Measurements from ENCODE around the gene RIBC2. TPM values are rescaled to one million over a fixed set of nuclear protein-coding genes. Genes with fewer than 3 reads are reported as not detected.

Gene RIBC2
- total and polyA plus RNA-seq, 2 of the 4 experiments (the other 2 are of a cell fraction): 0.29 to 0.36 TPM

GRCh38 chr22:45450101-45450785 lies 36.8 kb downstream of the RIBC2 start:
- Histone ChIP-seq H2BK5ac (ENCODE audit: low read depth, low read length, poor library complexity, severe bottlenecking) (peak overlapping the region; percentile 82), H2BK15ac (ENCODE audit: low read depth, low read length) (peak overlapping the region; percentile 89; the same call in 2 of the 3 replicates), H2AFZ (replicated peaks; ENCODE audit: low read length, poor library complexity) (peak overlapping the region; percentile 56), H3K23ac (ENCODE audit: low read depth, low read length) (peak overlapping the region; percentile 66; the same call in 1 of the 2 replicates), H2AK9ac (replicated peaks; ENCODE audit: low read depth, low read length, poor library complexity) (peak overlapping the region; percentile 83), H3K36me3 (ENCODE audit: control insufficient read depth, insufficient read depth, low read length) (no peaks in the 10 kb centered on the region), H3K4me2 (ENCODE audit: low read depth, low read length) (no peak overlapping the region), H3K4me1 (ENCODE audit: control insufficient read depth, insufficient read depth, low read length) (peaks cover 34% of the 10 kb centered on the region), H3K9me1 (ENCODE audit: insufficient read depth, low read length) (peaks cover 33% of the 10 kb centered on the region), H3K4ac (ENCODE audit: low read depth, low read length) (peak overlapping the region; percentile 92), H2BK120ac (ENCODE audit: low read depth, low read length) (peak overlapping the region; percentile 93), H3K18ac (ENCODE audit: low read depth, low read length) (peak overlapping the region; percentile 98), H3K79me1 (ENCODE audit: low read depth in 1 of 2, low read length in 2 of 2) (no peaks in the 10 kb centered on the region), H4K8ac (ENCODE audit: low read depth in 2 of 2, low read length in 2 of 2) (peak overlapping the region; percentile 43 to 75; a peak in 3 of 4 replicates), H3K9me3 (ENCODE audit: control insufficient read depth, insufficient read depth, low read length) (no peaks in the 10 kb centered on the region), H3K27ac (ENCODE audit: insufficient read depth, low read length) (peak overlapping the region; percentile 100; the same call in 1 of the 2 replicates), H3K27me3 (ENCODE audit: control insufficient read depth, insufficient read depth, low read length) (no peaks in the 10 kb centered on the region), H4K91ac (ENCODE audit: insufficient read depth, low read depth, low read length) (peak overlapping the region; percentile 91), H3K4me3 (ENCODE audit: insufficient read depth, low read depth, low read length) (no peak overlapping the region), H4K5ac (ENCODE audit: low read depth, low read length) (peak overlapping the region; percentile 97), H2BK20ac (ENCODE audit: low read depth, low read length) (peak overlapping the region; percentile 92), H3K14ac (replicated peaks; ENCODE audit: low read depth, low read length) (peak overlapping the region; percentile 88), H4K20me1 (ENCODE audit: insufficient read depth, low read length) (no peaks in the 10 kb centered on the region), H3K56ac (ENCODE audit: extremely low read depth, insufficient read depth, low read length) (no peak overlapping the region), H3K9ac (ENCODE audit: low read depth, low read length) (no peak overlapping the region; the same call in 1 of the 2 replicates), H2AK5ac (ENCODE audit: low read depth, low read length) (peak overlapping the region; percentile 97)
- intact Hi-C loops (cut with micrococcal nuclease): no loop called here
- in situ Hi-C loops (cut with MboI; ENCODE audit: low sequenced_read_pairs): loop anchor here (5.0 kb wide), 2 partner anchors 57 to 102 kb away; no protein-coding TSS in a partner anchor
- dilution Hi-C loops (cut with HindIII; ENCODE audit: low sequenced_read_pairs, unreplicated experiment): no loop called here
- 67% methylated on average over 2 of the region's 16 CpGs; no CpG with 5 or more reads in 1 of the 2 experiments for WGBS, 2 experiments (ENCODE audit: extremely low coverage in 2 of 2, insufficient read length in 1 of 2)
- CTCF ChIA-PET: interaction anchor here (0.6 kb wide), 1 partner anchor 25 kb away, joined by 5 read pairs; no protein-coding TSS in a partner anchor
- TF ChIP-seq BHLHE40 (IDR thresholded peaks at IDR 0.05; ENCODE audit: low read depth, low read length): no peak
- POLR2A ChIA-PET (ENCODE audit: unreplicated experiment): no interaction called here
- ATAC-seq (ENCODE audit: low read depth): no peak
- DNase-seq: no peak
- BruUV-seq (replicated peaks): no TSS peak

All from IMR-90 (cell line).